AG09309 (cell line): ENCODE results near the gene LINGO3.

Experiments used
- DNase-seq: peaks from one replicate; pipeline ENCODE4 v3.0.0-alpha.2; 2010; ENCODE audit warnings: low read depth
- H3K4me3 ChIP-seq: 2 replicates; pipeline ENCODE4 v1.5.1; 2011; ENCODE audit warnings: mild to moderate bottlenecking, low read depth, low read length, moderate library complexity; ENCODE audit not compliant: control insufficient read depth
- CTCF ChIP-seq: IDR thresholded peaks from 2 replicates; pipeline ENCODE4 v1.5.1; 2011; ENCODE audit warnings: mild to moderate bottlenecking, low read depth, low read length, inconsistent platforms; ENCODE audit not compliant: insufficient read depth, control insufficient read depth; ENCODE audit errors: missing control alignments

LINGO3 gene, protein sequence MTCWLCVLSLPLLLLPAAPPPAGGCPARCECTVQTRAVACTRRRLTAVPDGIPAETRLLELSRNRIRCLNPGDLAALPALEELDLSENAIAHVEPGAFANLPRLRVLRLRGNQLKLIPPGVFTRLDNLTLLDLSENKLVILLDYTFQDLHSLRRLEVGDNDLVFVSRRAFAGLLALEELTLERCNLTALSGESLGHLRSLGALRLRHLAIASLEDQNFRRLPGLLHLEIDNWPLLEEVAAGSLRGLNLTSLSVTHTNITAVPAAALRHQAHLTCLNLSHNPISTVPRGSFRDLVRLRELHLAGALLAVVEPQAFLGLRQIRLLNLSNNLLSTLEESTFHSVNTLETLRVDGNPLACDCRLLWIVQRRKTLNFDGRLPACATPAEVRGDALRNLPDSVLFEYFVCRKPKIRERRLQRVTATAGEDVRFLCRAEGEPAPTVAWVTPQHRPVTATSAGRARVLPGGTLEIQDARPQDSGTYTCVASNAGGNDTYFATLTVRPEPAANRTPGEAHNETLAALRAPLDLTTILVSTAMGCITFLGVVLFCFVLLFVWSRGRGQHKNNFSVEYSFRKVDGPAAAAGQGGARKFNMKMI

GRCh38 chr19:2308114-2308556 lies at the start of gene LINGO3:
Gene LINGO3 (minus strand): TSS chr19:2308154. CDS start chr19:2291776, 16,378 bp downstream.
- TF ChIP-seq CTCF = no peak

GRCh38 chr19:2356036-2356646 lies 48.2 kb upstream of the LINGO3 start:
- H3K4me3 ChIP-seq = no peak overlapping the region
- no peak for DNase-seq
- TF ChIP-seq CTCF = no peak

More at GRCh38 chr19:2308114-2308556, at the start of gene LINGO3:
- peak within 1 kb of the TSS; percentile 19 for H3K4me3 ChIP-seq
- no peak for DNase-seq

- TF ChIP-seq CTCF = no peak
- no peak for DNase-seq
- no peak overlapping the region for H3K4me3 ChIP-seq
Observed at GRCh38 chr19:2355168-2356035, 47.4 kb upstream of the LINGO3 start.

GRCh38 chr19:2354670-2355069 lies 46.7 kb upstream of the LINGO3 start:
- H3K4me3 ChIP-seq = no peak overlapping the region
- no peak for DNase-seq
- no peak for TF ChIP-seq CTCF

GRCh38 chr19:2353887-2354592 lies 46.1 kb upstream of the LINGO3 start:
- H3K4me3 ChIP-seq = no peak overlapping the region
- DNase-seq = no peak
- no peak for TF ChIP-seq CTCF
